ENCODE results near the gene TBC1D22B. TPM values are rescaled to one million over a fixed set of nuclear protein-coding genes. Genes with fewer than 3 reads are reported as not detected.

Gene TBC1D22B
- total RNA-seq, 1 donor from 2014 or later: 10.0 TPM

- ATAC-seq: peak; percentile 66
Observed at GRCh38 chr6:37239950-37240713, 17.4 kb upstream of the TBC1D22B start.

DNA sequence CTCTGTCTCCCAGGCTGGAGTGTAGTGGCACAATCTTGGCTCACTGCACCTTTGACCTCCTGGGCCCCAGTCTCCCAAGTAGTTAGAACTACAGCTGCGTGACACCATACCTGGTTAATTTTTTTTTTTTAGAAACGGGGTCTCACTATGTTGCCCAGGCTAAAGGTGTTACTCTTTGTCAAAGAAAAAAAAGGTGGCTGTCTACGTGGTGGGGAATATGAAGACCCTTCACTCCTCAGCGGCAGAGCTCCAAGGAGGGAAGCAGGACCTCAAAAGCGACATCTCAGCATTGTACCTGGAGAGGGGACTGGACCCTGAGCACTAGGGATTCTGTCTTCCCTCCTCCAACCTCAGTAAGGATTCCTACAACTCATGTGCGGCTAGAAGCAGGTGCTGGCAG lies 16.4 kb upstream of the TBC1D22B start:
- ATAC-seq: no peak

GRCh38 chr6:37241775-37242428 lies 15.7 kb upstream of the TBC1D22B start:
- ATAC-seq: no peak

DNA sequence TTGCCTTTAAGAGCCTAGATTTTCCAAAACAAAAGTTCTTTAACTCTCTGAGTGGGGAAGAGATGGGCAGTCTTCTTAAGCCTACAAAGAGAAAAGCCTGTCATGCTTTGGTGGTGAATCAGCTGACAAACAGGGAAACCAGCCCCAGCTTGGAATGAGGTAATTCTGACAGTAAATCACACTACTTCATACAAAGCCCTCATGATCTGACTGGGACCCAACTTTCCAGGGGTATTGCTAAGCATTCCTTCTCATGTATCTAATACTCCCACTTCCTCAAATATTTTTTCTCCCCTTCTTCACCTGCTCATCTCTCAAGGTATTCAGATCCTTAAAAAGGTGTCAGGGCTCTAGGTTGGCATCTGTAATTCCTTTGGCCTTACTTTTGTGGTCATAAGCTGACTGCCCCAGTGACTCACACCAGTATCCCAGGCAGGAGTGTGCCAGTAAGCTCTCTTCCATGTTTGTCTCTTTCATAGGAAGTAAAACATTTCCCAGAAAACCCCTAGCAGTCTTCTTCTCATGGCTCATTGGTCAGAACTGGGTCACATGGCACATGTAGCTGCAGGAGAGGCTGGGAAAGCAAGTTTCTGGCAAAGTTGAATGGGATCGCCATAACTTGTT lies 15.0 kb upstream of the TBC1D22B start:
- ATAC-seq: peak; percentile 55

- ATAC-seq: no peak
Observed at GRCh38 chr6:37243131-37243815, 14.3 kb upstream of the TBC1D22B start.

DNA sequence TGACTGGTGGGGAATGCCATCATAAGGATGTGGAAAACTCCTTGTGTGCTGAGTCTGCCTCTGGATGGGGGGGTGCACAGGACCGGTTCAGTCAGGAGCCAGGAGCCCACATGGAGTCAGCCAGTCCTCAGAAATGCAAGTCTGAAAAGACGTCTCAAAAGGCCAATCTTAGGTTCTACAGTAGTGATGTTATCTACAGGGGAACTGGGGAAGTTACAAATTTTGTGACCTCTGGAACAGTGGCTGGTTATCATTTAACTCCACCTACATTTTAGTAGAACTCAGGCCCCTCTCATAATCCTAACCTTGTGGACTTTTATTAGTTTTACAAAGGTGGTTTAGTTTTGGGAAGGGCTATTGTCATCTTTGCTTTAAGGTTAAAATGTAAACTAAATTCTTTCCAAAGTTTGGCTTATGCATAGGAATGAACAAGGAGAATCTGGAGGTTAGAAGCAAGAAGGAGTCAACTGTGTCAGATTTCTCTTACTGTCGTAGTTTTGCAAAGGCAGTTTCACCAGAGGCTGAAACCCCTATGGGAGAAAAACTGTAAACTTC lies 13.7 kb upstream of the TBC1D22B start:
- no peak for ATAC-seq

- peak; percentile 90 for ATAC-seq
Observed at GRCh38 chr6:37244430-37245310, 12.9 kb upstream of the TBC1D22B start.

DNA sequence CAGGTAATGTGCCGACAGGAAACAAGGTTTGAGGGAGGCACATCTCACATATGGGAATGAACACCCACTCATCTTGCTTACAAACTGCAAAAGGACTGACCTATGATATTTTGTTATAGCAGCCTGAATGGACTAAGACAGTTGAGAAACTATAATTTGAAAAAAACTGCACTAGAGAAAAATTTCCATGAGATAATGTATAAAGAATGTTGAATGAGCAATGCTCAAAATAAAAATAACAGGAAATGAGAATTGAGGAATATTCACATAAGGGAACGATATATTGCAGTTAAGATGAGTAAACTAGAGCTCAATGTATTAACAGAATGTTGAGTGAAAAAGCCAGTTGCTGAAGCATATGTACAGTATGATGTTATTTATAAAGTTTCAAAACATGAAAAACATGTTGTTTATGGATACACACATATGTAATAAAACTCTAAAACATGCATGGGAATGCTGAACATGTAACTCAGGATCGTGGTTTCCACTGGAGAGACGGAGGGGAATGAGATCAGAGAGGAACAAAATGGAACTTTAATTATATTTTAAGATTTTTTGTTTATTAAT lies 6.3 kb upstream of the TBC1D22B start:
- no peak for ATAC-seq

- no peak for ATAC-seq
Observed at GRCh38 chr6:37253486-37254007, 4.0 kb upstream of the TBC1D22B start.

DNA sequence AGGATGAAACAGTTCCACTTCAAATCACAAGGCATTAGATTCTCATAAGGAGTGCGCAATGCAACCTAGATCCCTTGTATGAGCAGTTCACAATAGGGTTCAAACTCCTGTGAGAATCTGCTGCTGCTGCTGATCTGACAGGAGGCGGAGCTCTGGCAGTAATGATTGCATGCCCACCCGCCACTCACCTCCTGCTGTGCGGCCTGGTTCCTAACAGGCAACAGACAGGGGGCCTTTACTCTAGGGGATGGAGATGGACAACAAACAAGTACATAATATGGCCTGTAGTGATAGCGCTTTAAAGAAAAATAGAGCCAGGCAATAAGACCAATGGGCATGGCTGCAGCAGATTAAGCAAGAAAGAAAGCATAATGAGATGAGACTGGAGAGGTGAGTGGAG lies 2.7 kb upstream of the TBC1D22B start:
- ATAC-seq: no peak

DNA sequence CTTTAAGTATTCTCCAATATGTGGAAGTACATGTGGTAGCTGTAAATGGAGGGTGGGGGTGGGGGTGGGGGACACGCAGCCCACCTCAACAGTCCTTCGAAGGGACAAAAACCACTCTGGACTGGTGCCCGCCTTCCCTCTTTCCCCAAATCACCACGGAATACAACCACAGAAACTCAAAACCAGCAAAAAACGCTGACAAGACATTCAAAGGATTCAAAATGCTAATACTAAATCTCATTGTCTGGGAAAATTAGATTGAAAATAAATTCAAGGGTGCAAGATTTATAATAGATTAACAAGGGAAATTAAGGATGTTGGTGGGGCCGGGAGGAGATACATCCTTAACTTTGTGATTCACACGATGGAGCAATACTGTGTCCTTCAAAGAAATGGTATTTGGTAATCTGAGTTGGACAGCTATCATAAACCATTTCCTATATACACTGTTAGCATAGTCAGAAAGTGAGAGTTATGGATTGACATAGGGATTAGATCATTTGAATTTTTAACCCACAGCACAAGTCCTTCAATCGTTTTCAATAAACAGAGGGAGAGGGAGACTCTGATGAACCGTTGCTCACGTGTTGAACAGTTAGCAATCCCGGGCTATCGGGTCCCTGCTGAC lies 766 bp upstream of the TBC1D22B start:
- ATAC-seq: peak; percentile 41

DNA sequence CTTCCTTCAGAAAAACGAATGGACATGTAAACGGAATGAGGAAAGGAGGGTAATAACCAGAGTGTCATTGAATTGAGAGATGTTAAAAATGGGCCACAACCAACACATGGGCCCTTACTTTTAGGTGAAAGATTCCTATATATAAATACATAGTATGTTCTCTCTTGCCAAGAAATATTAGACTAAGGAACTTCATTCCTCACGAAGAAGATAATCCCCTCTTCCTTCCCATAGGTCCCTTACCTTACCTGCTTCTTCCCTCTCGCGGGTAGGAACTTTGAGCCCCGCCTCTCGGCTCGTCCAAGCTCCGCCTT lies 295 bp upstream of the TBC1D22B start:
- no peak for ATAC-seq

DNA sequence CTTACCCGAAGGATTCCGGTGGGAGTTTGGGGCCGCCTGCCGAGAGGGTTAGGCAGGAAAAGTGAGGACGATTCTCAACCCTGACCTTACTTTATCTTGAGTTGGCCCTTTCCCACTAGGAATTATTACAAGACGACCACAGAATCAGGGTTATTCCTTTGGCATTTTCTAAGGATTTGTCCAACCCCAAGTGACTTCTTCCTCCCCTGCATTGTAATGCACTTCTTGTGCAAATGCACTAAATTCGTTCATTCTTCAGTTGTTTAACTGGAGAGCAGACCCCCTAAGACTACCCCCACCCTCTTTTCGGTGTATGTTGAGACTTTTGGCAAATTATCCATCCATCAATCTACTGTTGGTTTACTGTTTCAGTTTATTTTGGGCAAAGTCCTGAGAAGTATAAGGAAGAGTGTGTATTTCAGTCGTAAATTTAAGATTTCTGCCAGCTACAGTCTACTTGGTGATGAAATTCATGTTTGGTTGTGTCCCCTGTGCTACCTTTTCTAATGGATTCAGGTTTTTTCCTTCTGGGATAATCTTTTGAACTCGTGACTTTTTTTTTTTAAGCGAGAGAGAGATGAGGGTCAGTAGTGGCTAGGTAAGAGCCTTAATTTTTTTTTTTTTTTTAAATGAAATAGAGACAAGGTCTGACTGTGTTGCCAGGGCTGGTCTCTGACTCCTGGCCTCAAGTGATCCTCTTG lies 983 bp downstream of the TBC1D22B start:
- no peak for ATAC-seq

GRCh38 chr6:37259191-37259590 lies 1.6 kb downstream of the TBC1D22B start:
- no peak for ATAC-seq

DNA sequence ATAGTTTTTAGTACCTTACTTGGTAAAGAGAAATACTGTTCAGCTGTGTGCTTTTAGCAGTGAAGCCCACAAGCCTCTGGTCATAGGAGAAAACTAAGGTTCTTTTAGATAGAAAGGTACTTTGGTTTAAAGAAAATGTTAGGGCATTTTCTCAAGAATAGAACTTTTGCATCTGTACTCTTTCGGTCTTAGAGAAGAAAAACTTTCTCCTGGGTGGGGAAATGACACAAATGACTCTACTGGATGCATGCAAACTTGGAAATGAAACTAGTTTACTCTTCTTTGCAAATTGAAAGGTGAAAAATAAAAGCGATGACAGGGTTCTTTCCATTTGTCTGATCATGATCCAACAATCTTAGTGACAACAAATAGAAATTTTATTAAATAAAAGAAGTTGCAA lies 2.5 kb downstream of the TBC1D22B start:
- ATAC-seq: no peak

DNA sequence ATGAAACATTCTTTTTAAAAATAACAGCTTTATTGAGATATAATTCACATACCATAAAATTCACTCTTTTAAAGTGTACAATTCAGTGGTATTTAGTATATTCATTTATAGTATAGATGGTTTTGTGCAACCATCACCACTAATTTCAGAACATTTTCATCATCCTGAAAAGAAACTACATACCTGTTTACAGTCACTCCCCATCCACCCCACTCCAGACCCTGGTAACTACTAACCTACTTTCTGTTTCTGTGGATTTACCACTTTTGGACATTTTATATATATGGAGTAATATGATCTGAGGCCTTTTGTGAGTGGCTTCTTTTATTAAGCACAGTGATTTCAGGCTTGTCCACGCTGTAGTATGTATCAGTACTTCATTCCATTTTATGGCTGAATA lies 2.9 kb downstream of the TBC1D22B start:
- no peak for ATAC-seq

DNA sequence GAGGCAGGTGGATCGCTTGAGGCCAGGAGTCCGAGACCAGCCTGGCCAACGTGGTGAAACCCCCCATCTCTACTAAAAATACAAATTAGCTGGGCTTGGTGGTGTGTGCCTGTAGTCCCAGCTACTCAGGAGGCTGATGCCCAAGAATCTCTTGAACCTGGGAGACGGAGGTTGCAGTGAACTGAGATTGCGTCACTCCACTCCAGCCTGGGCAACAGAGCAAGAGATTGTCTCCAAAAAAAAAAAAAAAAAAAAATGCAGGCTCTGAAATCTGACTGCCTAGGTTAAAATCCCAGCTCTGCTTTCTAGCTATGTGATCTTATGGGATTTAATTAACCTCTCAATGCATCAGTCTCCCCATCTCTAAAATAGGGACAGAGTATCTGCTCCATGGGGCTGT lies 3.6 kb downstream of the TBC1D22B start:
- no peak for ATAC-seq

DNA sequence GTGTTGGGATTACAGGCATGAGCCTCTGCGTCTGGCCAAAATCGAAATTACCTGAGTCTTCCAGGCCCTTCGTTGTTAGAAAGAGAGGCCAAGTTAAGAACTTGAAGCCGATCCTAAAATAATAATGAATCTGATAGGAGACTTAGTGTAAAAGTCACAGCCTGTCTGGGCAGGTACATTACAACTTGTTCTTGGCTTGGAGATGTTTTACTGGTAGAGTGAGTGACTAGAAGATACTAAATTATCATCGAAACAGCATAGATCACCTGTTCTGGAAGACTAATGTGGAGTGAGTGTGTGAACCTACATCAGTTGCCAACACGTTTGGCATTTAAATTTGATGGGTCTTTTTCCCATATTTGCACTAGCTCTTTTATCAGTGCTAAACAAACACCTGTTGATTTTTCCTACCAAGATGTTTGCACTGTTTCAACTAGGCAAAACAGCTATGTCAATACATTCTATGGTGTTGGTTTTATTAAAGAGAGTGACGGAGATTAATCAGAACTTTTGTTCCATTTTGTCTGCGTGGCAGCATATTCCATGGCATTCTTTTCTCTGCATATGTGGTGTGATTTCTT lies 5.0 kb downstream of the TBC1D22B start:
- ATAC-seq: peak; percentile 67

DNA sequence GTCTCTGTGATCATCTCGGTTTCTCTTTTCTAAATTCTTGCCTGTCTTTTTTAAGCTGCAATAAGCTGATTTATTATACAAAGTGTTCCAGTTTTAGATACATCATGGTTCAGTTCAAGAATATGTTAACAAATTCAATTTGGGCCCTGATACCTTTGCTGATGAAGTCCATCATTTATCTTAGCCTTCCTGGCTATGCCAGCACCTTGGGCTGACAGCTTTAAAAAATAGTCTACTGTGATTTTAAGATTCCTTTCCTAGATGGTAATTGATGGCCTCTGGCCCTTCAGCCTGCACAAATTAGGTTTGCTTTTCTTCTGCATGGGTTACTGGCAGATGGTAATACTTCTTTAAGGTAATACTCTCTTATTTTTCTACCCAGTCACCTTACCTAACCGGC lies 7.4 kb downstream of the TBC1D22B start:
- no peak for ATAC-seq

GRCh38 chr6:37265860-37266259 lies 8.3 kb downstream of the TBC1D22B start:
- no peak for ATAC-seq

All from esophagus mucosa (tissue), 1 donor.